H1 (cell line): ENCODE results near the gene ZNF837. TPM values are rescaled to one million over a fixed set of nuclear protein-coding genes. Genes with fewer than 3 reads are reported as not detected.
"Not testable (repeated sequence)": the region's sequence is repeated elsewhere in the genome, so short reads cannot be mapped to it uniquely, and the experiment has no call there.

ENCODE experiments used
- CTCF ChIA-PET: fragments of 300-600 bp; sonication (Branson Sonifier 250); formaldehyde crosslinking; loops from one replicate; lab custom pipeline; 2021; ENCODE audit not compliant: partially characterized antibody; lab: Charles Lee
- POLR2A ChIA-PET: fragments of 300-600 bp; sonication (Branson Sonifier 250); formaldehyde crosslinking; loops from one replicate; lab custom pipeline; 2021; ENCODE audit warnings: inconsistent platforms; ENCODE audit not compliant: partially characterized antibody; lab: Charles Lee
- DNase-seq, 2 experiments: peaks; one replicate each; pipeline versions ENCODE4 v3.0.0 to v3.0.0-alpha.2; 2010 to 2022; ENCODE audit warnings: low spot score in 2 of 2, low read depth in 1 of 2, mixed read lengths in 1 of 2
- FAIRE-seq: peaks from 2 replicates; lab custom pipeline; 2011; peaks lifted over from hg19 to GRCh38; lab: Jason Lieb, UNC
- H2AFZ ChIP-seq: 2 replicates; pipeline ENCODE4 v1.8.1; 2012; ENCODE audit warnings: low read length, inconsistent platforms
- H2AK5ac ChIP-seq: 2 replicates; pipeline ENCODE4 v1.6.1; 2013; ENCODE audit warnings: low read depth, low read length
- H2BK120ac ChIP-seq: replicated peaks from 2 replicates; pipeline ENCODE3; 2013; ENCODE audit warnings: low read depth, low read length, inconsistent platforms
- H2BK12ac ChIP-seq: 2 replicates; pipeline ENCODE4 v1.6.1; 2013; ENCODE audit warnings: low read depth, low read length
- H2BK15ac ChIP-seq: 2 replicates; pipeline ENCODE4 v1.6.1; 2013; ENCODE audit warnings: low read length
- H2BK20ac ChIP-seq: 2 replicates; pipeline ENCODE4 v1.6.1; 2013; ENCODE audit warnings: low read length
- H2BK5ac ChIP-seq: 2 replicates; pipeline ENCODE4 v1.6.1; 2013; ENCODE audit warnings: low read depth, low read length
- H3K14ac ChIP-seq: 2 replicates; pipeline ENCODE4 v1.6.1; 2013; ENCODE audit warnings: inconsistent platforms; ENCODE audit not compliant: insufficient read length
- H3K18ac ChIP-seq: 2 replicates; pipeline ENCODE4 v1.6.1; 2013; ENCODE audit warnings: low read length; ENCODE audit errors: extremely low read depth
- H3K23ac ChIP-seq: 2 replicates; pipeline ENCODE4 v1.6.1; 2013; ENCODE audit warnings: inconsistent platforms; ENCODE audit not compliant: insufficient read length
- H3K23me2 ChIP-seq: 2 replicates; pipeline ENCODE4 v1.6.1; 2013; ENCODE audit warnings: low read depth, low read length
- H3K27ac ChIP-seq: 2 replicates; pipeline ENCODE4 v1.6.1; 2011; ENCODE audit warnings: low read depth, low read length, inconsistent platforms
- H3K27me3 ChIP-seq, 4 experiments: replicated peaks in 1 of 4; 1 replicate in 1 of 4; 2 replicates in 3 of 4; pipeline versions ENCODE4 v1.6.1 to v1.8.1; 2011 to 2013; ENCODE audit warnings: low read length in 3 of 4, mild to moderate bottlenecking in 3 of 4, inconsistent platforms in 2 of 4, mixed read lengths in 2 of 4, moderate library complexity in 1 of 4; ENCODE audit not compliant: control insufficient read depth in 3 of 4, insufficient read depth in 3 of 4; ENCODE audit errors: extremely low read depth in 1 of 4
- H3K36me3 ChIP-seq, 4 experiments: 2 replicates each; pipeline versions ENCODE4 v1.6.1 to v1.8.1; 2011 to 2013; ENCODE audit warnings: mild to moderate bottlenecking in 4 of 4, low read length in 3 of 4, moderate library complexity in 2 of 4, control low read depth in 1 of 4, inconsistent platforms in 1 of 4; ENCODE audit not compliant: insufficient read depth in 4 of 4, control insufficient read depth in 2 of 4
- H3K4ac ChIP-seq: replicated peaks from 2 replicates; pipeline ENCODE3; 2013; ENCODE audit warnings: low read length, low read depth, mixed read lengths, inconsistent platforms; ENCODE audit not compliant: insufficient read length
- H3K4me1 ChIP-seq, 4 experiments: replicated peaks in 1 of 4; 1 replicate in 1 of 4; 2 replicates in 3 of 4; pipeline versions ENCODE4 v1.6.1 to v1.8.1; 2011 to 2013; ENCODE audit warnings: low read length in 3 of 4, inconsistent platforms in 2 of 4, mixed read lengths in 1 of 4; ENCODE audit not compliant: insufficient read depth in 4 of 4, control insufficient read depth in 3 of 4
- H3K4me2 ChIP-seq, 2 experiments: 2 replicates each; pipeline versions ENCODE4 v1.6.1 to v1.8.1; 2011 to 2013; ENCODE audit warnings: low read depth in 2 of 2, low read length in 2 of 2, control low read depth in 1 of 2, inconsistent platforms in 1 of 2, mild to moderate bottlenecking in 1 of 2; ENCODE audit not compliant: insufficient read depth in 1 of 2
- H3K4me3 ChIP-seq, 4 experiments: fragments of 200-600, 300-600 bp in 1 of 4; sonication (generic), shearing (Covaris generic), sonication (Bioruptor Twin) in 1 of 4; 2 replicates each; pipeline versions ENCODE4 v1.5.1 to v1.8.1; 2011 to 2016; ENCODE audit warnings: low read length in 4 of 4, low read depth in 3 of 4, control low read depth in 2 of 4, inconsistent platforms in 2 of 4, mild to moderate bottlenecking in 2 of 4, mixed read lengths in 1 of 4, moderate library complexity in 1 of 4; ENCODE audit not compliant: insufficient read depth in 2 of 4; ENCODE audit errors: extremely low read depth in 1 of 4
- H3K56ac ChIP-seq: replicated peaks from 2 replicates; pipeline ENCODE3; 2013; ENCODE audit warnings: low read depth, mild to moderate bottlenecking, mixed read lengths, low read length, inconsistent platforms; ENCODE audit not compliant: insufficient read length
- H3K79me1 ChIP-seq: 2 replicates; pipeline ENCODE4 v1.6.1; 2013; ENCODE audit warnings: low read depth, low read length, control low read depth
- H3K79me2 ChIP-seq, 2 experiments: 2 replicates each; pipeline versions ENCODE4 v1.6.1 to v1.8.1; 2012 to 2013; ENCODE audit warnings: low read length in 2 of 2, mild to moderate bottlenecking in 2 of 2, inconsistent platforms in 1 of 2; ENCODE audit not compliant: insufficient read depth in 2 of 2, control insufficient read depth in 1 of 2
- H3K9ac ChIP-seq, 4 experiments: replicated peaks in 1 of 4; 1 replicate in 1 of 4; 2 replicates in 3 of 4; pipeline versions ENCODE4 v1.6.1 to v1.8.1; 2011 to 2013; ENCODE audit warnings: low read depth in 3 of 4, low read length in 3 of 4, control low read depth in 2 of 4, mild to moderate bottlenecking in 2 of 4, moderate library complexity in 2 of 4, inconsistent platforms in 1 of 4; ENCODE audit errors: extremely low read depth in 1 of 4
- H3K9me3 ChIP-seq, 2 experiments: 2 replicates each; pipeline versions ENCODE4 v1.6.1 to v1.8.1; 2012 to 2013; ENCODE audit warnings: mild to moderate bottlenecking in 2 of 2, moderate library complexity in 2 of 2, control low read depth in 1 of 2, inconsistent platforms in 1 of 2, low read depth in 1 of 2, low read length in 1 of 2, mixed read lengths in 1 of 2; ENCODE audit not compliant: insufficient read depth in 2 of 2
- H4K20me1 ChIP-seq, 2 experiments: replicated peaks in 1 of 2; 2 replicates each; pipeline versions ENCODE3 to v1.8.1; 2011 to 2013; ENCODE audit warnings: inconsistent platforms in 2 of 2, low read length in 2 of 2, mild to moderate bottlenecking in 1 of 2; ENCODE audit not compliant: insufficient read depth in 2 of 2, control insufficient read depth in 1 of 2
- H4K5ac ChIP-seq: 2 replicates; pipeline ENCODE4 v1.6.1; 2013; ENCODE audit warnings: low read length, low read depth, mixed read lengths, inconsistent platforms; ENCODE audit not compliant: insufficient read length
- H4K8ac ChIP-seq: 2 replicates; pipeline ENCODE4 v1.8.0; 2013; ENCODE audit warnings: mild to moderate bottlenecking, moderate library complexity, low read length, inconsistent platforms; ENCODE audit not compliant: insufficient read depth; ENCODE audit errors: extremely low read depth
- H4K91ac ChIP-seq: replicated peaks from 2 replicates; pipeline ENCODE3; 2013; ENCODE audit warnings: low read length, mixed read lengths, inconsistent platforms; ENCODE audit not compliant: insufficient read length
- WGBS, 2 experiments: shearing (Covaris generic) in 1 of 2; methylation state at CpG; one replicate each; pipeline versions ENCODE4 v1.1.6 to v1.1.7; 2013 to 2015; ENCODE audit warnings: low lambda C conversion rate in 2 of 2, mixed read lengths in 2 of 2, inconsistent platforms in 1 of 2, low coverage in 1 of 2, missing lambda C conversion rate in 1 of 2; ENCODE audit not compliant: insufficient replicate concordance in 2 of 2, insufficient coverage in 1 of 2, insufficient read length in 1 of 2; ENCODE audit errors: extremely low coverage in 1 of 2, missing lambda C conversion rate in 1 of 2; 5-methylcytosine and 5-hydroxymethylcytosine counted together
- polyA plus RNA-seq, 7 experiments: library from polyadenylated mRNA; depleted of rRNA in 3 of 7; stranded (reverse) in 5 of 7; unstranded in 2 of 7; fragments of >200 nt in 5 of 7; fragments of 200-250 nt in 2 of 7; gene quantifications; 1 replicate in 5 of 7; 2 replicates in 1 of 7; 4 replicates in 1 of 7; pipeline versions ENCODE4 v1.2.1 to v1.2.3, GENCODE V29; 2011 to 2013; ENCODE audit warnings: missing spikeins in 2 of 7, mixed read lengths in 2 of 7
- total RNA-seq: library from RNA; stranded (reverse); fragmentation: NEBNext Ultra II Directional; extraction: Animal tissue kit (Norgen Biotek cat#: 25700); gene quantifications from 2 replicates; pipeline ENCODE4 v1.2.1, GENCODE V29; 2021

ZNF837 gene
- total and polyA plus RNA-seq, 2 of the 8 experiments (the other 6 are each of a cell fraction or from before 2014, with no cell fraction given): 1.9 to 3.3 TPM

DNA sequence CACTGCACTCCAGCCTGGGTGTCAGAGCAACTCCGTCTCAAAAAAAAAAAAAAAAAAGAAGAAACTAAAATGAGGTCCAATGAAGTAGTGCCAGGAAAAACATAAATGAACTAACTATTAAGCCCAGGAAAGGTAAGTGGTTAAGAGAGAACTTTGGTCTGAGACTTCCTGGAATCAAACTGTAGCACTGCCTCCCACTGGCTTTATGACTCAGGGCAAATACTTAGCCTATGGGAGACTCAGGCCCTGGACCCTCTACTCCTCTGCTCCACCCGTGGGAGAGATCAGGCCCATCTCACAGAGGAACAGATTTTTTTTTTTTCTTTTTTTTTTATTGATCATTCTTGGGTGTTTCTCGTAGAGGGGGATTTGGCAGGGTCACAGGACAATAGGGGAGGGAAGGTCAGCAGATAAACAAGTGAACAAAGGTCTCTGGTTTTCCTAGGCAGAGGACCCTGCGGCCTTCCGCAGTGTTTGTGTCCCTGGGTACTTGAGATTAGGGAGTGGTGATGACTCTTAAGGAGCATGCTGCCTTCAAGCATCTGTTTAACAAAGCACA lies 23.2 kb upstream of the ZNF837 start:
- H3K27me3 ChIP-seq, H3K79me1 ChIP-seq, H3K14ac ChIP-seq, H3K9me3 ChIP-seq, H2BK12ac ChIP-seq, H2BK5ac ChIP-seq, H3K56ac ChIP-seq, H4K91ac ChIP-seq, H3K36me3 ChIP-seq, H2BK15ac ChIP-seq, H3K9ac ChIP-seq, H4K20me1 ChIP-seq, H3K27ac ChIP-seq, H3K18ac ChIP-seq, H2BK120ac ChIP-seq, H4K5ac ChIP-seq, FAIRE-seq, H2BK20ac ChIP-seq, H3K23ac ChIP-seq, H4K8ac ChIP-seq, DNase-seq, H2AFZ ChIP-seq, H3K79me2 ChIP-seq, H3K4me3 ChIP-seq, H2AK5ac ChIP-seq, H3K4me2 ChIP-seq, H3K4ac ChIP-seq: not testable (repeated sequence)
- CTCF ChIA-PET: interaction anchor here (0.7 kb wide), 1 partner anchor 123 kb away, joined by 3 read pairs; no protein-coding TSS in a partner anchor
- 100% methylated on average over 1 of the region's 5 CpGs; no CpG with 5 or more reads in 1 of the 2 experiments for WGBS, 2 experiments
- peaks cover 0 to 22% (median 11%) of the 10 kb centered on the region in 4 experiments; a peak in 5 of 7 replicates for H3K4me1 ChIP-seq
- H3K23me2 ChIP-seq: peaks cover 18% of the 10 kb centered on the region
- POLR2A ChIA-PET: interaction anchor here (1.5 kb wide), 1 partner anchor 10 kb away, joined by 4 read pairs; no protein-coding TSS in a partner anchor
